Fibroblast of skin of right biceps (primary cell): ENCODE results near the gene ROR2.
"Not testable (repeated sequence)": the region's sequence is repeated elsewhere in the genome, so short reads cannot be mapped to it uniquely, and the experiment has no call there.

ENCODE experiments used
- DNase-seq: peaks from one replicate; pipeline ENCODE4 v3.0.0-alpha.2; 2013

Gene ROR2

GRCh38 chr9:91814201-91814600 is 135.8 kb downstream of the ROR2 start:
- DNase-seq = no peak

GRCh38 chr9:91813176-91813795 is 136.7 kb downstream of the ROR2 start:
- no peak for DNase-seq

GRCh38 chr9:91812191-91812590 is 137.8 kb downstream of the ROR2 start:
- no peak for DNase-seq

GRCh38 chr9:91811024-91811909 is 138.8 kb downstream of the ROR2 start:
- DNase-seq = no peak

- no peak for DNase-seq
Observed at GRCh38 chr9:91810286-91810905, 139.6 kb downstream of the ROR2 start.

GRCh38 chr9:91809581-91810285 is 140.3 kb downstream of the ROR2 start:
- DNase-seq = no peak

GRCh38 chr9:91807643-91808246 is 142.3 kb downstream of the ROR2 start:
- DNase-seq = no peak

GRCh38 chr9:91805031-91805430 is 145.0 kb downstream of the ROR2 start:
- DNase-seq = no peak

GRCh38 chr9:91803970-91804752 is 145.9 kb downstream of the ROR2 start:
- DNase-seq = no peak

GRCh38 chr9:91803151-91803940 is 146.7 kb downstream of the ROR2 start:
- DNase-seq = peak; percentile 78

- no peak for DNase-seq
Observed at GRCh38 chr9:91802391-91802790, 147.6 kb downstream of the ROR2 start.

- DNase-seq = no peak
Observed at GRCh38 chr9:91800473-91801030, 149.5 kb downstream of the ROR2 start.

GRCh38 chr9:91799113-91799744 is 150.8 kb downstream of the ROR2 start:
- no peak for DNase-seq

- DNase-seq = not testable (repeated sequence)
Observed at GRCh38 chr9:91798273-91799112, 151.5 kb downstream of the ROR2 start.

- DNase-seq = not testable (repeated sequence)
Observed at GRCh38 chr9:91797517-91797916, 152.5 kb downstream of the ROR2 start.

- DNase-seq = not testable (repeated sequence)
Observed at GRCh38 chr9:91796516-91796915, 153.5 kb downstream of the ROR2 start.

- DNase-seq = no peak
Observed at GRCh38 chr9:91795598-91796241, 154.3 kb downstream of the ROR2 start.

GRCh38 chr9:91793371-91793770 is 156.7 kb downstream of the ROR2 start:
- not testable (repeated sequence) for DNase-seq

GRCh38 chr9:91790917-91791316 is 159.1 kb downstream of the ROR2 start:
- peak; percentile 74 for DNase-seq
